GM13977 (cell line): ENCODE measurements around the gene EIF1.
"Not testable (repeated sequence)": the region's sequence is repeated elsewhere in the genome, so short reads cannot be mapped to it uniquely, and the experiment has no call there.

Experiments used
- DNase-seq: peaks from one replicate; pipeline ENCODE4 v3.0.0; 2012; ENCODE audit warnings: low spot score
- CTCF ChIP-seq: IDR thresholded peaks from 2 replicates; pipeline ENCODE4 v1.5.1; 2012; ENCODE audit warnings: mild to moderate bottlenecking, control low read depth; ENCODE audit not compliant: insufficient read depth; ENCODE audit errors: extremely low read depth, missing control alignments
- in situ Hi-C: fragments of 300-500 bp; cut with MboI; formaldehyde crosslinking; loops from one replicate; pipeline ENCODE4 v1.12.0; 2022; ENCODE audit warnings: low sequenced_read_pairs, low pct_unique_long_range_greater_than_20kb, mixed read lengths, inconsistent platforms; ENCODE audit not compliant: unreplicated experiment

Gene EIF1

GRCh38 chr17:41695134-41695661, 6.5 kb downstream of the EIF1 start:
- DNase-seq: no peak
- in situ Hi-C loops: no loop called here
- no peak for TF ChIP-seq CTCF

- in situ Hi-C loops: no loop called here
- peak; percentile 80 for DNase-seq
- peak; percentile 79 for TF ChIP-seq CTCF
Measured at GRCh38 chr17:41695954-41696757, 7.5 kb downstream of the EIF1 start.

GRCh38 chr17:41697122-41697962, 8.7 kb downstream of the EIF1 start:
- no peak for TF ChIP-seq CTCF
- in situ Hi-C loops: no loop called here
- no peak for DNase-seq

GRCh38 chr17:41700843-41701242, 12.2 kb downstream of the EIF1 start:
- in situ Hi-C loops, DNase-seq: not testable (repeated sequence)

- no peak for DNase-seq
- TF ChIP-seq CTCF: no peak
- in situ Hi-C loops: no loop called here
Measured at GRCh38 chr17:41702712-41703111, 14.0 kb downstream of the EIF1 start.

- no peak for DNase-seq
- in situ Hi-C loops: no loop called here
- no peak for TF ChIP-seq CTCF
Measured at GRCh38 chr17:41705271-41705991, 16.7 kb downstream of the EIF1 start.
